GM23338 (cell line): ENCODE data around the gene SLC35E2B. TPM values are rescaled to one million over a fixed set of nuclear protein-coding genes. Genes with fewer than 3 reads are reported as not detected.
"Not testable (repeated sequence)": the region's sequence is repeated elsewhere in the genome, so short reads cannot be mapped to it uniquely, and the experiment has no call there.

ENCODE experiments used
- ATAC-seq: fragments of 200-7000 bp; cut with Tn5 transposase; 3 replicates; pipeline ENCODE4 v1.9.1; 2020
- DNase-seq: peaks from one replicate; pipeline ENCODE4 v3.0.0-alpha.2; 2015; ENCODE audit warnings: low spot score
- H2AFZ ChIP-seq: fragments of 200-600 bp; sonication (generic); 2 replicates; pipeline ENCODE4 v1.8.0; 2016; ENCODE audit warnings: antibody characterized with exemption, mild to moderate bottlenecking, moderate library complexity
- H3F3A ChIP-seq: fragments of 200-600 bp; sonication (generic); replicated peaks from 2 replicates; pipeline ENCODE4 v1.8.0; 2017; ENCODE audit warnings: antibody characterized with exemption, mixed run types, low read depth
- H3K27ac ChIP-seq: fragments of 200-600 bp; sonication (generic); 2 replicates; pipeline ENCODE4 v1.6.1; 2016; ENCODE audit warnings: low read depth
- H3K27me3 ChIP-seq: fragments of 200-600 bp; sonication (generic); 2 replicates; pipeline ENCODE4 v1.8.0; 2016; ENCODE audit warnings: mild to moderate bottlenecking, mixed run types, moderate library complexity; ENCODE audit not compliant: insufficient read depth
- H3K36me3 ChIP-seq: fragments of 200-600 bp; sonication (generic); 2 replicates; pipeline ENCODE4 v1.8.0; 2016; ENCODE audit warnings: mild to moderate bottlenecking; ENCODE audit not compliant: insufficient read depth
- H3K4me1 ChIP-seq: fragments of 200-600 bp; sonication (generic); 2 replicates; pipeline ENCODE4 v1.8.0; 2016; ENCODE audit warnings: mild to moderate bottlenecking, moderate library complexity; ENCODE audit not compliant: insufficient read depth
- H3K4me2 ChIP-seq: fragments of 200-600 bp; sonication (generic); 2 replicates; pipeline ENCODE4 v1.7.1; 2017; ENCODE audit warnings: mixed run types
- H3K4me3 ChIP-seq: fragments of 200-600 bp; sonication (generic); 2 replicates; pipeline ENCODE4 v1.6.1; 2016; ENCODE audit warnings: mixed run types
- H3K79me2 ChIP-seq: fragments of 200-600 bp; sonication (generic); replicated peaks from 2 replicates; pipeline ENCODE4 v1.8.0; 2017; ENCODE audit warnings: mild to moderate bottlenecking; ENCODE audit not compliant: insufficient read depth
- H3K9me2 ChIP-seq: fragments of 200-600 bp; sonication (generic); 2 replicates; pipeline ENCODE4 v1.8.0; 2017; ENCODE audit not compliant: insufficient read depth
- H4K20me1 ChIP-seq: fragments of 200-600 bp; sonication (generic); replicated peaks from 2 replicates; pipeline ENCODE4 v1.8.0; 2017; ENCODE audit warnings: mild to moderate bottlenecking; ENCODE audit not compliant: insufficient read depth
- H3K27ac Mint-ChIP-seq: 2 replicates; pipeline ENCODE4 v1.8.0; 2020; ENCODE audit warnings: inconsistent platforms, mild to moderate bottlenecking, moderate library complexity, mixed read lengths
- H3K27me3 Mint-ChIP-seq: 3 replicates; pipeline ENCODE4 v1.8.0; 2022; ENCODE audit warnings: low read depth, mild to moderate bottlenecking, moderate library complexity, mixed read lengths, inconsistent platforms; ENCODE audit not compliant: insufficient read depth, poor library complexity
- H3K36me3 Mint-ChIP-seq: 3 replicates; pipeline ENCODE4 v1.8.0; 2021; ENCODE audit warnings: low read depth, mild to moderate bottlenecking, inconsistent platforms, moderate library complexity, mixed read lengths
- H3K4me1 Mint-ChIP-seq: 3 replicates; pipeline ENCODE4 v1.8.0; 2020; ENCODE audit warnings: mild to moderate bottlenecking, inconsistent platforms, mixed read lengths
- H3K4me3 Mint-ChIP-seq: 3 replicates; pipeline ENCODE4 v1.8.0; 2021; ENCODE audit warnings: moderate library complexity, mild to moderate bottlenecking, inconsistent platforms, mixed read lengths
- H3K9me3 Mint-ChIP-seq: 3 replicates; pipeline ENCODE4 v1.8.0; 2020; ENCODE audit warnings: moderate library complexity, mild to moderate bottlenecking, inconsistent platforms, mixed read lengths
- CREB1 ChIP-seq: fragments of 250-450 bp; sonication (Bioruptor Pico); IDR thresholded peaks from 2 replicates; pipeline ENCODE4 v1.5.0; 2020; ENCODE audit warnings: low read depth, mild to moderate bottlenecking, moderate library complexity
- CTCF ChIP-seq, 2 experiments: fragments of 200-600 bp in 1 of 2; sonication (generic) in 1 of 2; conservative IDR thresholded peaks; 2 replicates each; pipeline versions ENCODE4 v1.5.1 to v1.6.1; 2016 to 2017; ENCODE audit warnings: antibody characterized with exemption in 2 of 2, low read depth in 2 of 2, mild to moderate bottlenecking in 2 of 2, moderate library complexity in 1 of 2
- ETS1 ChIP-seq: IDR thresholded peaks from 2 replicates; pipeline ENCODE4 v1.6.1; 2016; ENCODE audit warnings: antibody characterized with exemption
- POLR2AphosphoS5 ChIP-seq: IDR thresholded peaks from 2 replicates; pipeline ENCODE4 v1.6.1; 2016; ENCODE audit warnings: antibody characterized with exemption, low read depth
- polyA plus RNA-seq: library from polyadenylated mRNA; unstranded; fragments of >200 nt; fragmentation: Nextera tagmentation; extraction: Ambion mirVana; gene quantifications from 2 replicates; pipeline ENCODE4 v1.2.1, GENCODE V29; 2016
- total RNA-seq: library from RNA; depleted of rRNA; stranded (reverse); fragments of >200 nt; shearing (Covaris generic); gene quantifications from 2 replicates; pipeline ENCODE4 v1.2.3, GENCODE V29; 2014

Gene SLC35E2B
- total and polyA plus RNA-seq, 2 experiments from 2014 or later: 16.8 to 63.0 TPM

- Mint-ChIP-seq H3K4me3 (peak within 1 kb of the TSS; percentile 91), H3K36me3 (peaks cover 19% of the 10 kb centered on the region), H3K27ac (peak within 1 kb of the TSS; percentile 100)
- not testable (repeated sequence) for H3K9me3 Mint-ChIP-seq, H3K9me2 ChIP-seq, H3K27me3 ChIP-seq, H3K4me1 Mint-ChIP-seq, H3F3A ChIP-seq, H3K27me3 Mint-ChIP-seq, H3K4me1 ChIP-seq, H4K20me1 ChIP-seq, H2AFZ ChIP-seq
- Histone ChIP-seq H3K4me3 (peak within 1 kb of the TSS; percentile 63), H3K4me2 (peak within 1 kb of the TSS; percentile 72), H3K36me3 (peaks cover 24% of the 10 kb centered on the region; the same call in 1 of the 2 replicates), H3K27ac (peak within 1 kb of the TSS; percentile 99), H3K79me2 (peaks cover 17% of the 10 kb centered on the region)
- ATAC-seq (peak; percentile 92), DNase-seq (peak; percentile 95)
- TF ChIP-seq CREB1 (CRISPR knock-in tag) (peak; percentile 98), ETS1 (peak; percentile 46; the same call in 1 of the 2 replicates), POLR2AphosphoS5 (peak; percentile 45), CTCF (conservative IDR thresholded peaks at IDR 0.05; ENCODE audit: low read depth in 2 of 2) (peak in 1 of 2 experiments; percentile 34; a peak in 2 of 4 replicates)
Measured at GRCh38 chr1:1658583-1659549, 33.7 kb downstream of the SLC35E2B start, which contains the start of gene CDK11B. TSS of gene CDK11B (minus strand) at chr1:1659004. CDS start at chr1:1657485, 1,519 bp downstream.

GRCh38 chr1:1648265-1648664 lies 44.3 kb downstream of the SLC35E2B start:
- not testable (repeated sequence) for H3K4me2 ChIP-seq, H3K4me3 ChIP-seq, H3K4me1 ChIP-seq, H3K9me2 ChIP-seq, H2AFZ ChIP-seq, H3K9me3 Mint-ChIP-seq, DNase-seq, ATAC-seq, H3K27ac Mint-ChIP-seq, H3K27me3 ChIP-seq, H4K20me1 ChIP-seq, H3K4me3 Mint-ChIP-seq, H3K4me1 Mint-ChIP-seq, H3K27ac ChIP-seq, H3K79me2 ChIP-seq, H3K27me3 Mint-ChIP-seq
- peaks cover 12% of the 10 kb centered on the region; the same call in 1 of the 2 replicates for H3K36me3 ChIP-seq
- peaks cover 20% of the 10 kb centered on the region for H3F3A ChIP-seq
- H3K36me3 Mint-ChIP-seq: peaks cover 76% of the 10 kb centered on the region

- H3K4me1 Mint-ChIP-seq, H3K27ac ChIP-seq: not testable (repeated sequence)
- peaks cover 70% of the 10 kb centered on the region for H3K36me3 Mint-ChIP-seq
Measured at GRCh38 chr1:1647567-1648241, 44.9 kb downstream of the SLC35E2B start.

GRCh38 chr1:1646326-1646725 lies 46.3 kb downstream of the SLC35E2B start:
- not testable (repeated sequence) for H2AFZ ChIP-seq, ATAC-seq, H4K20me1 ChIP-seq, H3K27ac Mint-ChIP-seq, H3K4me1 Mint-ChIP-seq, H3K79me2 ChIP-seq, H3K27ac ChIP-seq, H3K36me3 ChIP-seq, H3K9me3 Mint-ChIP-seq, H3K9me2 ChIP-seq, H3K4me3 ChIP-seq, DNase-seq, H3K27me3 ChIP-seq, H3K27me3 Mint-ChIP-seq, H3K4me2 ChIP-seq, H3K4me3 Mint-ChIP-seq, H3K4me1 ChIP-seq
- peaks cover 16% of the 10 kb centered on the region for H3F3A ChIP-seq
- H3K36me3 Mint-ChIP-seq: peaks cover 57% of the 10 kb centered on the region

More at GRCh38 chr1:1647567-1648241, 44.9 kb downstream of the SLC35E2B start:
- H3K79me2 ChIP-seq, H3K4me1 ChIP-seq, H3K4me3 Mint-ChIP-seq, H2AFZ ChIP-seq, H3K4me3 ChIP-seq, H3K27me3 Mint-ChIP-seq, DNase-seq, H3K27ac Mint-ChIP-seq, ATAC-seq, H3K9me3 Mint-ChIP-seq, H3K9me2 ChIP-seq, H4K20me1 ChIP-seq, H3K27me3 ChIP-seq, H3K4me2 ChIP-seq: not testable (repeated sequence)
- Histone ChIP-seq H3K36me3 (peaks cover 12% of the 10 kb centered on the region; the same call in 1 of the 2 replicates), H3F3A (peaks cover 20% of the 10 kb centered on the region)
